Dedifferentiated amniotic fluid mesenchymal stem cell (primary cell): ENCODE results near the gene NLRP6.

Experiments used
- DNase-seq: peaks from one replicate; pipeline ENCODE4 v3.0.0-alpha.2; 2016; ENCODE audit errors: extremely low spot score

The NLRP6 gene

DNA sequence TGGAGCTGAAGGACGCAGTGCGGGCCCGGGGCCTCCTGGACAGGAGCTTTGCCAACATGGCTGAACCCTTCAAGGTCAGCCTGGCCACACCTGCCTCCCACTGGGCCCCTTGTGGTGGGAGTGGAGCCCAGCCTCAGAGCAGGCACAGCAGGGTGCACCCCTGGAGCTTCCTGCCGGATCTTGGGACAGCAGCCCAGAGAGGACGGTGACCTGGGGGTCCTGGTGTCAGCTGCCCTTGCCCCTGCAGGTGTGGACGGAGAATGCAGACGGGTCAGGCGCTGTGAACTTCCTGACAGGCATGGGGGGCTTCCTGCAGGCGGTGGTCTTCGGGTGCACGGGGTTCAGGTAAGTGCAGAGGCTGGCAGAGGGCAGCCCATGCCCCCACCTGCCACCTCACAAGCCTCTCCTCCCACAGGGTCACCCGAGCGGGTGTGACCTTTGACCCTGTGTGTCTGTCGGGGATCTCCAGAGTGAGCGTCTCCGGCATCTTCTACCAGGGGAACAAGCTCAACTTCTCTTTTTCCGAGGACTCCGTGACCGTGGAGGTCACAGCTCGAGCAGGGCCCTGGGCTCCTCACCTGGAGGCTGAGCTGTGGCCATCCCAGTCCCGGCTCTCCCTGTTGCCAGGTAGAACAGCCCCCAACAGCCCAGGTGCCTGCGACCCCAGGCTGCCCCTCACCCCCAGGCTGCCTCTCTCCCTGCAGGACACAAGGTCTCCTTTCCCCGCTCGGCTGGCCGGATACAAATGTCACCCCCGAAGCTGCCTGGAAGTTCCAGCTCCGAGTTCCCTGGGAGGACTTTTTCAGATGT is 15.8 kb downstream of the NLRP6 start:
- DNase-seq, result no peak

DNA sequence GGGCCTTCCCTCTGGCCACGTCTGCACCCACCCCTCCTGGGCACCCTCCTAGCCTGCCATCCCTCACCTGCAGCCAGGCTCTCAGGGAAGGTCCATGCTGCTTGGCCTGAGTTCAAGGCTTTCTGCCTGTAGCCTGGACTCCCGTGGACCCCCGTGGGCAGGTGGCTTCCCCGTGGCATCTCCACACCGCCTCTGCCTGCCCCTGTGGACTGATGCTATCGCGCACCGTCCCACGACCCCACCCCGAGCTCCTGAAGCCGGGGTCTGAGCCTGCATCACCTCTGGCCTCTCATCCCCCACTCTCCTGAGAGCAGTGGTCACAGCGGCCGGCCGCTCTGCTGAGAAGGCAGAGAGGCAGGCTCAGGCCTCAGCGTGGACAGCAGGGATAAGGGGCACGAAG is 16.6 kb downstream of the NLRP6 start:
- DNase-seq, result no peak

DNA sequence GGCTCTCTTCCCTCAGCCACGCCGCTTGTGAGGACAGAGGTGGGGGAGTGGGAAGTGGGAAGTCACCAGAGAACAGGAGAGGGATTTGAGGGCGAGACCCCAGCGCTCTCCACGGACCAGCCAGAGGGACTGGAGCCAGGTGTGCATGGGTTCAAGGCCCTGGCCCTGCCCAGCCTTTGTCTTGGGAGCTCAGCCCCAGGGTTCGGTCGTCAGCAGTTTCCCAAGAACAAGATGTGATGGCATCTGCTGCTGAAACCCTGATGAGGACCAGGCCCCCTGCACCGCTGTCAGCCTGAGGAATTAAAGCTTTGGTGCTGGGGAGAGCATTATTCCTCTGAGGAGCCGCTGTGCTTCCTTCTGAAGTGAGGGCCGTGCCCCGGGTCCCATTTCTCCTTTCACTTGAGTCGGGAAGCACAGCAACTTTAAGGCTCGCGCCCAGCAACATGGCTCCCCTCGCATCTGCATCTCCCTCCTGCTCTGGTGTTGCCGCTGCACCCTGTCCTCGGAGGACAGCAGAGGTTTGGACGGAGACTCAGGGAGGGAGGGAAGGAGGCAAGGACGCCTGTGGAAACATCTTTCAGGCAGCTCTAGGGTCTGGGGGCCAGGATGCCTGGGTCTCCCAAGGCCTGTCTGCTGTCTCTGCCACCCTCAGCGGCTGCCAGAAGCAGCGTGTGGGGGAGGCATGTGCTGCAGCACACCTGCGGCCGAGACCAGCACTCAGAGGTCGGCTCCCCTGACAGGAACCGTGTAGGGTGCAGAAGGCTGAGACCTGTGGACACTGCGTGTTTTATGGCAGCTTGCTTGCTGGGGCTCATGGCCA is 17.4 kb downstream of the NLRP6 start:
- DNase-seq, result no peak

DNA sequence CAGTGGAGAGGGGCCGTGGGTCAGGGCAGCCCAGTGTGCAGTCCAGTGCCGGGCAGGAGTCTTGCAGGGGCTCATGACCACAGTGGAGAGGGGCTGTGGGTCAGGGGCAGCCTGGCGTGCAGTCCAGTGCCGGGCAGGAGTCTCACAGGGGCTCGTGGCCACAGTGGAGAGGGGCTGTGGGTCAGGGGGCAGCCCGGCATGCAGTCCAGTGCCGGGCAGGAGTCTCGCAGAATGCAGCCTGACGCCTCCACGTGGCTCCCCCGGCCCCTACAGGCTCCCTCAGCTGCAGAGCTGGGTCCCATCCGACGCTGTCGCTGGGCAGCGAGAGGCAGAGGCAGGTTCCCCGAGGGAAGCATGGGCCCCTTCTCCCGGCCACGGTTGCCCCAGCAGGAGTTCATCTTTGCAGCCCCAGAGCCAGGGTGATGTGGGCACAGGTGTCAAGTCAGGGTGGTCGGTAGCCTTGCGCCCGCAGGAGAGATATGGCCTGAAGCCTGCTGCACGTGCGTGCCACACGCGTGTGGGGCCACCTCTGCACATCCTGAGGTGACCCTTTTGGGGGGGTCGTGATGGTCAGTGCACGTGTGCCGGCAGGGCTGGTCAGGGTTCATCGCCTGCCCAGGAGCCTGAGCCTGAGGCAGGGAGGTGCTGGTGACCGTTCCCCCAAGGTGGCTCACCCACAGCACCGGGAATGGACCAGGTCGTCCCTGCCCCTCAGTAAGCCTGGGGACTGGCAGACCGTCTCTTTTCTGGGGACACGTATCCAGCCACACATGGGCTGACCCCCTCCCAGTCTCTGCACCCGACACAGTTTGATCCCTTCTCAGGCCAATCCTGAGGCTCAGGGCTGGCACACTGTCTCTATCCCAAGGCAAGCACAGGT is 18.2 kb downstream of the NLRP6 start:
- no peak for DNase-seq

DNA sequence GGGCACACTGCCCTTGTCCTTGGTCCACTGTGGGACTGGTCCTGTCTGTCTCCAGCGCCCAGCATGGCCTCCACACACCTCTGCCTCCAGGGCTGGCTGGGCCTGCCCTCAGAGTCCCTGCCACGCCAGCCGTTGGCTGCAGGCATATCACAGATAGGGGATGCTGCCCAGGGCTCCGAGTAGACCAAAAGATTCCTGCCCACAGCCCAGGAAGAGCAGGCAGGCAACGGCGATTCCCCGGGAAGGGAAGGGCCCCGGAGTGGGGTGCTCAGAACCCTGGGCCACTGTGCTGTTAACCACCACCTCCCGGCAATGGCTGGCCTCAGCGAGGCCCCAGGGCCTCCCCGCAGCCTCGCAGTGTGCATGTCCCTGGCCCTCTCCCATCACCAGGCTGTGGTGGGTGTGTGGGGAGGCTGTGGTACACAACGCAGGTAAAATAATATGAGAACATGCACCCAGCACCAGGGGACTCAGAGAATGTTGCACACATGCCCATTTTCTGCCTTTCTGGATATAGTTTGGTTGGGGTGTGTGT is 18.9 kb downstream of the NLRP6 start:
- DNase-seq, result no peak

DNA sequence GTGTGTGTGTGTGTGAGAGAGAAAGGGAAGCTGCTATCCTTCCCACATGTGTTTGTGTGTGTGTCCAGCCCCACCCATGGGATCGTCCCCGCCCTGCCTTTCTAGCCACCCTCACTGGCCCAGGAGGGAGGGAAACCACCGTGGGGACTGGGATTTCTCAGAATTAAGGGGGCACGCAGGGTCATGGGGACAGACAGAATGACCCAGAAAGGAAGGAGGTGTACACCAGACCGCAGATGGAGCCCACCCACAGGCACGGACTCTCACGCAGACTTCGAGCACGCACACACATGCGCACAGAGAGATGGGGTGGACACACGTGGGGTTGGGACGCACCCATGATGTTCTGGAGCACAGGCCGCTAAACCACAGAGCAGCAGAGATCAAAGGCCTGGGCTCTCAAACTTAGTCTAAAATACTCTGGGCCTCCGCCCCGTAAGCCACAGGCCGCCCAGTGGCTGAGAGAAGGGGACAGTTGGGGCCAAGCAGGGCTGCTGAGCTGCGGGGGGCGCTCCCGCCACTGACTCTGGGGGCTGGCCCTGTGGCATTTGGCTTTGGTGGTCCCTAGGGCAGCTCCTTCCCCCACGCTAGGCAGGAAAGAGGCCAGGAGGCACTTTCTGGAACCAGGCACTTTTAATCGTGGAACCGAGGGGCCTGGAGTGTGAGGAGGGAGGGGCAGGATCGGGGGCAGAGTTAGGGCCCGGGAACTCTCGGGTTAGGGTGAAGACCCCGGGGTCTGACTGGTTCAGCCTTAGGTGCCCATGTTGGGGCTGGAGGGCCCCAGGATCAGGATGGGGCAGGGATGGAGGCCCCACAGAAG is 19.6 kb downstream of the NLRP6 start:
- DNase-seq, result no peak

DNA sequence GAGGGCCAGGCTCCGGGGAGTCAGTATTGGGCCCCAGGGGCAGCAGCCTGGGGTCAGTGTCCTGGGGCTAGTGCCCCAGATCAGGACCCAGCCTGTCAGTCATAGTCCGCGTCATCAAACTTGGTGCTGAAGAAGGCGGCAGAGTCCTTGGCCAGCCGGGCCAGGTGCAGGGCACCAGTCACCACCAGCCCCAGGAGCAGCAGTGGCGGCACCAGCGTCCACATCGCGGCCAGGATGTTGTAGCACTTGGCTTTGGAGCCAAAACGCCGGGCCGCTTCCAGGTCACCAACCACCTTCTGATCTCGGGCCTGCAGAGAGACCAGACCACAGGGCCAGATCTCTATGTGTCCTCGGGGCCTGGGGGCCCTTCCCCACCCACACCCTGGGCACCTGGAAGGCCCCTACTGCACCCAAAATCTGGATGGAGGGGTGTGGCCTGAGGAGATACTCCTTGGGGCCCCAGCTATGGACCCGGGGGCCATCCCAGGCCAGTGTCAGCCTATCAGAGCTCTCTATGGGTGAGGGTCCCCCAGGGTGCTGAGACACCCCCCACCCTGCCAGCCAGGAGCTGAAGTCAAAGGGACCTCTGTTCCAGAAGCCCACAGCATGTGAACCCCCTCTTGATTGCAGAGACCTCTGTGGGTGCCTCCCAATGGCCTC is 20.3 kb downstream of the NLRP6 start:
- no peak for DNase-seq

DNA sequence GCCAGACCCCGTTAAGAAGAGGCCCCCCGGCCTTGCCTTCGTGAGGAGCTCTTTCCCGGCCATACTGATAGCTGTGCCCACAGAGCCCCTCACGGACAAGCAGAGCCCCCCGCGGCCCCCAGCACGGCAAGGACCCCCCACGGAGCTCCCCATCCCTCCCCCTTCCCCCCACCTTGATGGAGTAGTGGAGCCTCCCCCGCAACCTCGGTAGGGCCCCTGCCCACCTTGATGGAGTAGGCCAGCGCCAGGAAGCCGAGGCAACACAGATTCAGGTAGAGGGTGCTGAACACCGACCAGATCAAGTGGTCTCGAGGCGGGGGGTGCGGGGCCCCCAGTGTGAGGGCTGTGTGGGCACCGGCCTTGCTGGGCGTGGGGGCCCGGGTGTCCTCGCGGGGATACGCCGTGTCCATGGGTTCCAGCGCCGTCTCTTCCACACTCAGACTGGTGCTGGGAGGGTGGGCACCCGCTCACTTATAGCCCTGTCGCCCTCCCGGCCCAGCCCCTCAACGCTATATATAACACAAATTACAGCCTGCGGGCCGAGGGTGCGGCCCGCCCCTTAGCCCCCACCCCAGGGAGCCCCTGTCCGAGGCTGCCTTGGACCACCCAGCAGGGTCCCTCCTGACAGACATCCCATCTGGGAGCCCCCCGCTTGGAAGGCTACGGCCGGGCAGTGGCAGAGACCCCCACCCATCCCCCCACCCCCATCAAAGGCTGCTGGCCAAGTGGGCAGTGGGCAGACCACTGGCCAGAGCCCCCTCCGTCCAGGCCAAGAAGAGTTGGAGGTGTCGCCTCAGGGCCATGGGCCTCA is 21.1 kb downstream of the NLRP6 start, which contains the start of gene IFITM5:
TSS of gene IFITM5 (minus strand) at position 446 of the 811 bp plus-strand sequence. CDS start at position 410, 36 bp downstream.
- no peak for DNase-seq

DNA sequence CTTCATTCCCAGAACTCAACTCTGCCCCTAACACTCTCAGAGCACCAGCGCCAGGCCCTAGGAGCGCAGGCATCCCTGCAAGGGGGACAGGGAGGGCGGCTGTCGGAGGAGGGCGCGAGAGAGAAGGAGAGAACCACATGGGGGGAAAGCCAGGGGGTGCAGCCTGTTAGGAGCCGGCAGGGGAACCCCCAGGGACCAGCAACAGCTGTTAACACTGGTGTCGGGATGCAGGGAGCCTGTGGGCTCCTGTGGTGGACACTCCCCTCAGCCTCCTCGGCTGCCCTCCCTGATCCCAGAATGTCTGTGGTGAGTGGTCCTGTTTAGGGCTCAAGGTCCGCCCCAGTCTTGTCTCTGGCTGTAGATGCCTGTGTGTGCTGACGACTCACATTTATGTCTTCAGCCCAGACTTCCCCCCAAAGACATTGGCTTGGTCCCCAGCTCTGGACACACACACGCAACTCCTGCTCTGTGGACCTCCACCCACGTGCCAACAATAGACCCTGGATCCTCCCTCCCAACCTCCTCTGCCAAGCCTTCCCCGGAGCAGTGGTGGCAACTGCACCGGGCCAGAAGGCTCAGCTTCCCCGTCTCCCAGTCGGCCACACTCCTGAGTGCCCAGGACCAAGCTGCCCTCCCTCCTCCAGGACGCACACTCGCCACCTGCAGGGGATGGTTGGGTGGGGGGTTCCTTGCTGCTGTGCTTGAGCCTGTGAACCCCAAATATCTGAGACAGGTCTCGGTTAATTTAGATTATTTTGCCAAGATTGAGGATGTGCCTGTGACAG is 21.9 kb downstream of the NLRP6 start:
- DNase-seq, result no peak

DNA sequence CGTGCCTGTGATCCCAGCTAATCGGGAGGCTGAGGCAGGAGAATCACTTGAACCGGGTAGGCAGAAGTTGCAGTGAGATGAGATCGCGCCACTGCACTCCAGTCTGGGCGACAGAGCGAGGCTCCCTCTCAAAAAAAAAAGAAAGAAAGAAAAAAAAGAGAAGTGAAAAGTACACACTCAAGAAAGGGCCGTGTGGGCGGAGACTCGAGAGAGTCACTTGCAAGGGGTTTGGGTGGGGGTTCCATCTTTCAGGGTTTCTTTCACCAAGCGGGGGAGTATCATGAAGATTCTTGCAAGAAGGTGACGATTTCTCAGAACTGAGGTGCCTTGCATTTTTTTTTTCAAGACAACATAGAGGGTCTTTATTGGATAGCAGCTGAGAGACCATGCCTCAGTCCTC is 25.2 kb downstream of the NLRP6 start:
- DNase-seq, result no peak

DNA sequence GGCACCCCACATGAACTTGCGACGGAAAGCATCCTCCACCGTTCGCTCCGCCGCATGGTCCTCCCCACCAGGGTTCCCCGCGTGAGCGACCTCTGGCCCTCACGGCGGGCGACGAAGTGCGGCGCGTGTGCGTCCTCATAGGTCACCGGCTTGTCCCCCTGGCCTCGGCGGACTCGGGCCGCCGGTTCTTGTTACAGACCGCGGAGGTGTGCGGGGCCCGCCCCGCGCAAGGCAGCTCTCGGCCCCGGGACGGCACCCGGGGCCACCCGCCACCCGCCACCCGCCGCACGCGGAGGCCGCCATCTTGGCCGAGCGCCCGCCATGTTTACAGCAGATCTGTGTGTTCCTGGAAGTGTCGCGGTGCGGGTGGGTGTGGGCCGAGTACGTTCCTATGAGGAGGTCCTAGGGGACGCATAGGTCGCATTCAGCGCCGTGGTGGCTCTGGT is 25.9 kb downstream of the NLRP6 start:
- no peak for DNase-seq

DNA sequence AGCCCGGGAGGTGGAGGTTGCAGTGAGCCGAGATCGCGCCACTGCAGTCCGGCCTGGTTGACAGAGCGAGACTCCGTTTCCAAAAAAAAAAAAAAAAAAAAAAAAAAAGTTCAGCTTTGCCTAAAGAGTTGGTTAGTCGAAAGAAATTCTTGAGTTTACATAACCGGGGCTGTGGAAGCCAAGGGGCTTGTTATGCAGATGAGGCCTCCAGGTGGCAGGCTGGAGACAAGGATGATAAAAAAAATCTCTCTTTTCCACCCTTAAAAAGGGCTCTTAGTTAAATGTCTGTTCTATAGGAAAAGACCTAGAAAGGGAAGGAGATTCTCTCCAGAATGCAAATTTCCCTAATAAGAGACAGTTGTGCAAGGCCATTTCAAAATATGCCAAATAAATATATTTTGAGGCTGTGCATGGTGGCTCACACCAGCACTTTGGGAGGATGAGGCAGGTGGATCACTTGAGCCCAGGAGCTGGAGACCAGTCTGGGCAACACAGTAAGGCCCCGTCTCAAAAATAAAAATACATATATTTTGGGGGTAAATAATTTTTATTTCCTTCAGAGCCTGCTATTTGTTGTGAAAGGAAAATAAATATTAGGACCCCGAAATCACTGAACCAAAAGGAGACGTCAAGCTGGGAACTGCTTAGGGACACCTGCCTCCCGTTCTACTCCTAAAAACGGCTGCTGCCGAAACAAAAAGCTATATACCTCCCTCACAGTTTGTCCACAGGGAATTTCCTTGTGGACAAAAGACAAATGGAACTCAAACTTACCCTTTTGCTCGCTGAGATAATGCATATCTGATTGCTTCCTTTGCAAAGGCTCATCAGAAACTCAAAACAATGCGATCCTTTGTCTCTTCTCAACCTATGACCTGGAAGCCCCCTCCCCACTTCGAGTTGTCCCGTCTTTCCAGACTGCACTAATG is 27.0 kb downstream of the NLRP6 start:
- peak; percentile 79 for DNase-seq

DNA sequence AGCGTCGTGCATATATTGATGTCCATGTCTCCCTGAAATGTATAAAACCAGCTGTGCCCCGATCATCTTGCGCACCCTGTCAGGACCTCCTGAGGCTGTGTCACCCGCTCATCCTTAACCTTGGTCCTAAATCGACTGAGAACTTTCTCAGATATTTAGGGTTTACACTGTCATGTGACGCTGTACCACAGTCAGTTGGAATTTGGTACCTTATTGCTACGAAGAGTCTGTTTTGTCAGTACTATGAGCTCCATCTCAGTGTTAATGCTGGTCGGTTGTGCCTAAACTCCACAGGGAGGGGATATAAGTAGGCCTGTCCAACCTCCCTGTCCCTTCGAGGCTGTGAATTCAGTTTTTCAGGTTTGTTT is 27.6 kb downstream of the NLRP6 start:
- DNase-seq, result no peak

DNA sequence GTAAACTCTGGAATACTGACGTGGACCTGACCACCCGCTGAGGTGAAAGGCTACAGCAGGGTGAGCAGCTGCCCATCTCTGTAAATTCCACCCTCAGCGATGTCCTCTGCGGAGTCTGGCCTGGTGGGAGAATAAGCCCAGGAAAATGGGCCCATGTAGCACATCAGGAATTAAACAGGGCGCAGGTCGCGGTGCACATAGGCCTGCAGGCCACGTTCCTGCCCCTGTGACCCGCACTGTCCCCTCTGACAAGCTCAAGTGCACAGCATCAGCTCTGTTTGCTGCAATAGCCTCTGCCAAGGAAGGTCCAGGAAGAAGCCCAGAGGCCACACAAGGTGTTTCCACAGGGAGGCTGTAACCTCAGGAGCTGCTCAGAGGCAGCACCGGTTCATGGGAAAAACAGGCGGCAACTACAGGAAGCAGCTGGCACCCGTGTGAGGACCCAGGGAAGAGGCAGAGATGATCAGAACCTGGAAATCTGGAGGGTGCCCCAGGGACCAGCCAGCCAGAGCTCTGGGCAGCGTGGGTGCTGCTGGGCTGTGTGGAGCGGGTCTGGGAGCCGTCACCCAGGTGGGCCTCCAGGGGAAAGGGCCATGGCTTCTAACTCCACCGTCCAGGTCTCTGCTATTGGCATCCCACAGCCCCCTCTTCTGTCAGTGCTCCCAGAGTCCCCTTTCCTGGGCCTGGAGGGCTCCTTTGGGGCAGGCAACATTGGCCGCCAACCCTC is 28.6 kb downstream of the NLRP6 start:
- DNase-seq, result no peak

DNA sequence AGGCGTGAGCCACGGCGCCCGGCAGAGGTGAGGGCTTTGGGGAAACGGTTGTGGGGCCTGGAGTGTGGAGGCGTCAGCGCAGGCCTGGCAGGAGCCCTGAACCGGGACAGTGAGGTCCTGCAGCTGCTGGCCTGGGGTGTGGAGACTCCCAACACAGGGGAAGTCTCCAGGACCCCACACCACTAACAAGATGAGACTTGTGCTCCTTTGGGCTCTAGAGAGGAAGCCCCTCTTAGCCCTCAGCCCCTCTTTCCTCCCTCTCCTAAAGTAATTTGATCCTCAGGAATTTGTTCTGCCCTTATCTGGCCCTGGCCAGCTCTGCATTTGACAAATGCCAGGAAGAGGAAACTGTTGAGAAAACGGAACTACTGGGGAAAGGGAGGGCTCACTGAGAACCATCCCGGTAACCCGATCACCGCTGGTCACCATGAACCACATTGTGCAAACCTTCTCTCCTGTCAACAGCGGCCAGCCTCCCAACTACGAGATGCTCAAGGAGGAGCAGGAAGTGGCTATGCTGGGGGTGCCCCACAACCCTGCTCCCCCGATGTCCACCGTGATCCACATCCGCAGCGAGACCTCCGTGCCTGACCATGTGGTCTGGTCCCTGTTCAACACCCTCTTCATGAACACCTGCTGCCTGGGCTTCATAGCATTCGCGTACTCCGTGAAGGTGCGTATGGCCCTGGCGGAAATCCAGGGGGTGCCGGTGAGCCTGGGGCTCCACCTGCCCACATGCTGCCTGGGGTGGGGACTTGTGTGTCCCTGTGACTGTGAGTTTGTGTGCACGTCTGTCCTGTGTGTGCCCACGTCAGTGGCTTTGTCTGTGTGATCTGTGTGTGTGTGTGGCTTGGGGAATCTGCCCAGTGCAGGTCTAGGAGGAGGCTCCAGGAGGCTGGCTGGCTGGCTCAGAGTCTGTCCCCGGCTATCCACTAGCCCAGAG is 29.8 kb downstream of the NLRP6 start, which contains the start of gene IFITM2:
TSS of gene IFITM2 (plus strand) at position 51 of the 943 bp plus-strand sequence. CDS start at position 428, 377 bp downstream.
- DNase-seq, result peak; percentile 54
